IPS-NIHi11 (cell line): Measurements from ENCODE around the gene C1orf159.
A peak's percentile ranks its signal among the peaks of the same experiment; 100 is the strongest.
"Not testable (repeated sequence)": the region's sequence is repeated elsewhere in the genome, so short reads cannot be mapped to it uniquely, and the experiment has no call there.

ENCODE experiments used
- DNase-seq: peaks from one replicate; pipeline ENCODE4 v3.0.0; 2012; ENCODE audit warnings: mixed read lengths, low spot score

Gene C1orf159

DNA sequence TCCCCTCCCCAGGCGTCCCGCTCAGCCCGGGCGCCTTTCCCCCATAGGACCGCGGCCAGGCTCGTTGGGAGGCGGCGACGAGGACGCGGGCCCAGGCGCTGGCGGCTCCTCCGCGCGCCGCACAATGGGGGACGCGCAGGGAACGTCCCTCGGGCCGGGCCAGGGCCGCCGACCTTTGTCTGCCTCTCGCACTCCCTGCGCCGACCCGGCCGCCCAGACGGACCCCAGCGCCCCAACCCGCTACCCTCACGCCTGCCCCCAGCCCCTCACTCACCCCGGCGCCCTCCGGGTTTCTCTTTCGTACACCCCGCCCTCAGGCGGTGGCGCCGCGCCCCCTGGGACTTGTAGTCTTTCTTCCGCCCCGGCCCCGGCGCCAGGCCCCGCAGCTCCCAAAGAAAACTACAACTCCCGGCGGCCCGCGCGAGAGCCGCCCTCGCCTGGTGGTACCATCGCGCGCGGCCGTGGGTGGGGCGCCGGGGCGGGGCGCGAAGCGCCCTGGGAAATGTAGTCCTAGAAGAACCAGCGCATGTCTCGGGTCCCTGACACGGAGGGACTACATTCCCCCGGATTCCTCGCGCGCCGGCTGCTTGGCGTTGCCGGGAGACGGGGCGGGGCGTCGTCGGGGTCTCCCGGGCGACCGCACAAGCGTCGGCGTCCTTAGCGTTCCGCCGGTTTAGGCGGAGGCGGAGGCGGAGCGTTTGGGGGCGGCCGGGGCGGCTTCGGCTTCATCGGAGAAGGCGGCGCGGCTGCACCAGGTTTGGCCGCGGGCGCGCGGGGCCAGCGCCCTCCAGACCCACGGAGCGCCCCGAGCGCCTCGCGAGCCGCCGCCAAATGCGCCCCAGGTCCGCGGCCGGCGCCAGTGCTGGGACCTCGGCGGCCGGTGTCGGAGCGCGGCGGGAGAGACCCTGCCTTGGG lies at the start of gene C1orf159:
Gene C1orf159 (minus strand): TSS at position 304 of the 915 bp plus-strand sequence. CDS start 24,546 bp downstream, outside the sequence.
- DNase-seq = peak; percentile 99

DNA sequence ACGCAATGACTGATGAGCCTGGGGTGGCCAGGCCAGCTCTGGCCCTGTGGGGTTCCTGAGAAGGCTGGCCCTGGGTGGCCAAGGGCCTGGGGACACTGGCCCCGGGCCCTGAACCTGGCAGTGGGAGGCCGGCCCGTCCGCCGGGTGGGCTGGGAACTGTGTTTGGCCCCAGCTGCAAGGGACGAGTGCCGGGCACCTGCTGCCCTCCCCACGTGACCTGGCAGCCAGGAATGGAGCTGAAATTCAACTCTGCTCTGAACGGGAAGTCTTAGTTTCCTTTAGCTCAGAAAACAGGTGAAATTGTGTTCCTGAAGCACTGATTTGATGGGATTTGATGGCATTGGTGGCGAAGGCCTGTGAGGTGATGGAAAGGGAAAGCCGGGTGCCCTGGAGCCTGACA lies 49.6 kb upstream of the C1orf159 start:
- no peak for DNase-seq

DNA sequence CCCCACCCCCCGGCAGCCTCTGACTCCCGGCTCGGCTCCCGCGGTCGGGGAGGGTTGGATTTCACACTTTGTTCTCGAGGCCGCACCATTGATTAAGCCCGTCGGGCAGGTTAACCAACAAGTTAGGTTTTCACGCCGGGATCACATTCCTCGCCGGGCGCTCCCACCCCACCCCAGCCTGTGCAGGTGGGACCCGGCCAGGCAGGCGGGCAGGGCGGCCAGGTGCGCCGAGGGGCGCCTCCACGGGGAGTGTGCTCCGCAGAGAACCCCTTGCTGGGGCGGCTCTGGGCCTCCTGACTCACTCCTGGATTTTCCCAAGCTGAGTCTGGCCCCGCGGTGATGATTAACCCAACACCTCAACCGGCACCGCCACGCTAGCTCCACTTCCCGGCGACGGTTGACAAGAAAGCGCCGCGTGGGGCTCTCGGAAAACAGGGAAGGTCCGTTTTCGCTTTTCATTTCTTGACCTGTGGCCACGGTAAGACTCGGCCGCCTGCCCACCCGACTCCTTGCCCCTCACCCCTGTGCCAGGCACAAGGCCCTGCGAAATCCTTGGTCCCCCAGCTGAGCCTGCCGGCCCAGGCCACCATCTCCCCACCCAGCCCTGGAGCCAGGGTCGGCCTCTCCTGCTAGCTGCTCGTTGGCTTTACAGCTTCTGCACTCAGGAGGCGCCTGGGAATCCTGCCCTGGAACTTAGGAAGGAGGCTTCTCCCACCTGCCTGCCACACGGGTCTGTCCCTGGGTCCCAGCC lies 49.0 kb upstream of the C1orf159 start:
- DNase-seq = no peak

DNA sequence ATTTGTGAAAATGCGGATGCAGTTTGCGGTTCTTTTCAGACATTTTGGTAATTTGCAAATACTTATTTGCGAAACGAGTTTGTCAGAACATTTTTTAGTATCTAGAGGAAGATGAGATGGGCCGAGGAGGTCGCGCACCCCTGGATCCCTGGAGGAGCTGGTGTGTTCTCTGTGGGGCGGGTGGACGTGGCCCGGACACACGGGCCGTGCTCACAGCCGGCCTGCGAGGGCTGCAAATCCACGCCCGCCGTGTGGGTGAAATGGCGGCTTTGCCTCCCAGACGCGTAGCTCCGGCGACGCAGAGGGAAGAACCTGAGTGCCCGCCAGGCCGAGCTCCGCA lies 48.4 kb upstream of the C1orf159 start:
- DNase-seq = no peak

DNA sequence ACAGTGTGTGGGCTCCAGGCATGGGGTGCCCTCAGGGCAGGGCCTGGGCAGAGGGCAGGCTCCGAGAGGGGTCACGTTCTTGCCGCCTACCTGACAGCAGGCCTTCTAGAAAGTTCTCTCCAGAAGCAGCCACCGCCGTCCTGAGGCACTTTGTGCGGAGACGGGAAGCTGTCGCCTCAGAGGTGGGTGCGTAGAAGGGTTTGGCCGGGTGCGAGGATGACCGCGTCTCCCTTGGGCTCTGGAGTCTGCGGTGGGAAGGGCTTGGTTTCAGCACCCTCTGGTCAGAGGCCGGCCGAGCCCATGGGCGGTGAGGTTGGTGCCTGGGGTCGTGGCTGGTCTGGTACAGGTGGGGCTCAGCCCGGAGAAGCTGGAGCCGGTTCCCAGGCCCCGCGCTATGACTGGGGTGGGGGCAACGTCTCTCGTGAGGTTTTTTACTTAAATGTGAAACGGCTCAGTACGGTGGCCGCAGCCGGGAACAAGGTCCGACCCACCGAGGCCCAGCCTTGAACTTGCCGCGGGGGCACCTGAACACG lies 47.7 kb upstream of the C1orf159 start:
- no peak for DNase-seq

DNA sequence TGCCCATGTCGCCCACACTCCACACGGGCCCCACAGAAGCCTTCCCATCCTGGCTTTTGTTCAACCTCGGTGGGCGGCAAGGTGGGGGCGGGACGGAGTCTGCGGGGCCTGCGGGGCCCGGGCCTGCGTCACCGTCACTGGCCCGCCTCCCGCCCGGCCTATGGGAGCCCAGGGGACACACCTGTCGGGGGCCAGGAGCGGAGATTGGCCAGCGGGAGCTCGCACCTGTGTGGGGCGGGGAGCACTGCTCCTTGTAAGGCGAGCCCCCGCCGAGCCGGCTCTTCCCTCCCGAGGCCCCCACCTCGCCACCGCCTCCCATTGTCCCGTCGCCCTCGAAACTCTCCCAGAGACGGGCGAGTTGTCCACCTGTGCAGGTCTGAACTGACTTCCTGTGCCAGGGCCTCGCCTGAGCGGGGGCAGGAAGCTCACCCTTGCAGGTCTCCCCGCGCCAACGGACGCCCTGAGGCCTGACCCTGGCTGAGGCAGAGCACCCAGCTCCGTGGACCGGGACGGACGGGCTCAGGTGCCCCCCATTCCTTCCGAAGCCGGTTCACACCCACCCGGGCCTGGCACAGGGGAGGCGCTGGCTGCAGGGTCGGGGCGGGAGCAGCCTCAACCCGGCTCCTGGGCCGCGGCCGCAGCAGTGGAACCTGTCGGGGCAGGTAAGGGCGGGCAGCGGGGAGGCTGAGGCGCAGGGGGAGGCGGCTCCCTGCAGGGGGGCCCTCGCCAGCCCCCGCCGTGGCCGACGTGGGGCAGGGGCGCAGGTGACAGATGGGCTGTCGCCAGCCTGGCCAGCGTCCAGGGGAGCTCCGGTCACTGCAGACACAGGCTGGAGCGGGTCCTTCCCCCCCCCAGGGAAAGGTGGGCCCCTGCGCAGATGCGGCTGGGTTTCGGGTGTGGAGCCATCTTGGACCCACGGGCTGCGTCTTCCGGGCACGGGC lies 47.0 kb upstream of the C1orf159 start:
- peak; percentile 77 for DNase-seq

DNA sequence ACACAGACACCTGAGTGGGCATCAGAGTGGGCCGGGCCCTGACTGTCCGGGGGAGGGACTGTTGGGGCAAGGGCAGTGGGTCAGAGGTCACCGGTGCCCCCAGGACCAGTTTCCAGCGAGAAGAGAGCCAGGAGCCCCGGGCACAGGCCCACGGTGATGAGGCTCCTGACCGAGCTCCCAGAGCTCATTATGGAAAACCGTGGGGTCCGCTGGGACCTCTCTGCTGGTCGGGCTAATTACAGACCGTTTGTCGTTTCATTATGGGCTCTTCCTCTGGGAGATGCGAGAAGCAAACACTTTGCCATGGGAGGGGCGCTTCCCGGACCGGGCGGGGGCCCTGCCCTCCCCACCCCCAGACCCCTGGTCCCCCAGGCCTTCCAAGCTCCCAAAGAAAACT lies 45.8 kb upstream of the C1orf159 start:
- no peak for DNase-seq

DNA sequence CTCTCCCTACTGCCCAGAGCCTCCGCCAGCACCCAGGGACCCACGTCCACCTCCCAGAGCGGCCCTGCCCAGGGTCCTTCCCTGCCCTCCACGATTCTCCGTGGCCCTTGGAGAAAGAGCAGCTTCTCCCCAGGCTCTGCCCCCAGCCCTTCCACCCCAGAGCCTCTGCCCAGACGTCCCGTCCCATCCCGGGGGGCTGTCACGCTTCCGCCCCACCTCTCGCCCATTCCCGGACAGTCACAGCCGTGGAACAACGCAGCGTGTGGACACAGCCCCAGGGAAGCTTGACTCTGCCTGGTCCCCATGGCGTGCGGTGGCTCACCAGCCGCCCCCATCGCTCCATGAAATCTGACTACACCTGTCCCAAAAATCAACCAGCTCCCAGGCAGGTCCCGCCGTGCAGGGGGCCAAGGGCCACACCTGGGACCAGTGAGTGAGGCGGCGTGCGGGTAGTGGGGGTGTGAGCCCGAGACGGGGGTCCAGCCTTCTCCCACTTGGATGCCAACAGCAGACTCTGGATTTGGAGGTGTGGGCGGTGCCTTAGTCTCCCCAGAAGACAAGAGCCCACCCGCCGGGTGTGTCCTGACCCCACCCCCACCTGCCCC lies 45.3 kb upstream of the C1orf159 start:
- no peak for DNase-seq

DNA sequence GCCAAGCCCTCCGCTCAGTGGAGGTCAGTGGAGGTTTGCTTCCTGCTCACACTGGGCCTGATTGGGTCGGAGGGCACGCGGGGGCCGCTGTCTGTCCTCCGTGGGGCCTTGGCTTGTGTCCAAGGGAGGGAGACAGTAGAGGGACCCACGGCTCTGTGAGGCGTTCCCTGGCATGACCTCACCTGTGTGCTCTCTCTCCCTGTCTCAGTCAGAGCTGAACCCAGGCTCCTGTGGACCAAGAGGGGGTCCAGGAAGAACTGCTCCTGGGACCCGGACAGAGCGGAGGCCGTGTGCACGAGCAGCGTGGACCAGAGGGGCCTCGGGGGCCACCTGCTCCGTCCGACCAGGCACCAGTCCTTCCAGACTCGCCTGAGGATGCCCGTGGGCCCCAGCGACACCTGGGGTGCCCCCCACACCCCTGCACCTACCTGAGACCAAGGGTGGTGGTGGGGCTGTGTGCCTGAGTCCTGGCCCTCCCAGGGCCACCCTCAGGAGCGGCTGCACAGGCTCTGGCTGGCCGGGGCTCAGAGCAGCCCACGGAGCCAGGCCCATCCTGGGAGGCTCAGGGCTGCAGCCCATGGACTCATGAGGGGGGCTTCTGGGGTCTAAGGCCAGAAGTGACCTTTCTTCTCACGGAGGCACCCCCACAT lies 44.5 kb upstream of the C1orf159 start:
- no peak for DNase-seq

DNA sequence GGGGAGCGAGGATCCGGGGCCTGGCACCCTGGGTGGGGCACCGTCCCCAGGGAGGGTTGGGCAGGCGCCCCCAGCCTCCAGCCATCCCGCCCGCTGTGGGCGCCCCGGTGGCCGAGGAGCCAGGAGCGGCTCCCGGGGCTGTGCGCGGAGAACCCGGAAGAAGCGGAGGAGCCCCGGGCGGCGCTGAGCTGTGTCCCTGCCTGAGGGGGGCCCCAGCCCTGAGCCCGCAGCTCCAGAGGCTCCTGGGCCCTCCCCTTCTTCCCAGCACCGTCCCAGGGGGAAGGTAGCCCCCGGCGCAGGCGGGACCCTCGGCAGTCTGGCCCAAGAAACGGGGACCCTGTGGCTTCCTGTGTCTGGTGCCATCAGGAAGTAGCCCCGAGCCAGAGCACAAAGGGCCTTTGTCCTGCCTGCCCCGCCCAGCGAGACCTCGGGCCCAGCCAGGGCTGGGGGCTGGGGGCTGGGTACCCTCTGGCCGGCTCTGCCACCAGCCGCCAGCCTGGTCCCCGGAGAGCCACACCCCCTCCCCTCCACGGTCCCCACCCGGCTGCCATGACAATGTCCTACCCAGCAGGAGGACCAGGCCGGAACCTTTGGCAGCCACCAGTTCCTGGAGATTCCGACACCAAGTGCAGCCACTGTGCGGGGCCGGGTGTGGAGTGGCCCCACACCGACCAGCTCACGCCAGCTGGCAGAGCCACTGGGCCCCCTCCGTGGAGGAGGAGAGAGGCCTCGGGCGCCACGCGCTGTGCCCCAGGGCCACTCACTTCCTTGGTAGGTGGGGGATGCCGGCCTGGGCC lies 42.2 kb upstream of the C1orf159 start:
- peak; percentile 81 for DNase-seq

DNA sequence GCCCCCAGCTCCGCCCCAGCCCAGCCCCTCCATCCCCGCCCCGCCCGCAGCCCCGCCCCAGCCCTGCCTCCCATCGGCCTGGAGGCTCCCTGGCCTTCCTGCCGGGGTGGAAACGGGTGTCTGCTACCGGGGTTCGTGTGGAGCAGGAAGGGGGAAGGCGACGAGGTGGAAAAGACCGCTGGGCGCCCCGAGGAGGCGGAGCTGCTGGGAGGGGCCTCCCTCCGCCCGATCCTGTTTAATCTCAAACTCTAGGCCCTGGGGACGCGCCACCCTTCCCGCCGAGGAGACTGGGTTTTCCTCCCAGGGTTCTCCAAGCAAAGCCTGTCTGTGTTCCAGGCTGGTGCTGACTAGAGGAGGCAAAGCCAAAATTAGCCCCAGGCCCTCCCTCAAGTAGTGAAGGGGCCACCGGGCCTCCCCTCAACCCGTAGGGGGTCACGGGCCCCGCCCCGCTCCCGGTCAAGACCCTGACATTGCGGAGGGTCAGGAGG lies 41.6 kb upstream of the C1orf159 start:
- DNase-seq = peak; percentile 95

DNA sequence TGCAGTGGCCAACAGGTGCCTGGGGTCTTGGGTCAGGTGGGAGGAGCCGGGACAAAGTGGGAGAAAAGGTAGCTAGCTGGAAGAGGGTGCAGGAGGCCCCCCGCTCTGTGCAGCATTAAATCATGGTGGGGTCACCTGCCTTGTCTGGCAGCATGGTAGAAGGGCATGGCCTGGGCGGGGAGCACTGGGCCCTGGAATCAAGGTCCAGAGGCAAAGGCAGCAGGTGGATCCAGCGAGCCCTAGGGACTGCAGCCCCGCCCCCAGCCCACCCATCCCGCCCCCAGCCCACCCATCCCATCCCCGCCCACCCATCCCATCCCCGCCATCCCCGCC lies 41.1 kb upstream of the C1orf159 start:
- peak; percentile 66 for DNase-seq

DNA sequence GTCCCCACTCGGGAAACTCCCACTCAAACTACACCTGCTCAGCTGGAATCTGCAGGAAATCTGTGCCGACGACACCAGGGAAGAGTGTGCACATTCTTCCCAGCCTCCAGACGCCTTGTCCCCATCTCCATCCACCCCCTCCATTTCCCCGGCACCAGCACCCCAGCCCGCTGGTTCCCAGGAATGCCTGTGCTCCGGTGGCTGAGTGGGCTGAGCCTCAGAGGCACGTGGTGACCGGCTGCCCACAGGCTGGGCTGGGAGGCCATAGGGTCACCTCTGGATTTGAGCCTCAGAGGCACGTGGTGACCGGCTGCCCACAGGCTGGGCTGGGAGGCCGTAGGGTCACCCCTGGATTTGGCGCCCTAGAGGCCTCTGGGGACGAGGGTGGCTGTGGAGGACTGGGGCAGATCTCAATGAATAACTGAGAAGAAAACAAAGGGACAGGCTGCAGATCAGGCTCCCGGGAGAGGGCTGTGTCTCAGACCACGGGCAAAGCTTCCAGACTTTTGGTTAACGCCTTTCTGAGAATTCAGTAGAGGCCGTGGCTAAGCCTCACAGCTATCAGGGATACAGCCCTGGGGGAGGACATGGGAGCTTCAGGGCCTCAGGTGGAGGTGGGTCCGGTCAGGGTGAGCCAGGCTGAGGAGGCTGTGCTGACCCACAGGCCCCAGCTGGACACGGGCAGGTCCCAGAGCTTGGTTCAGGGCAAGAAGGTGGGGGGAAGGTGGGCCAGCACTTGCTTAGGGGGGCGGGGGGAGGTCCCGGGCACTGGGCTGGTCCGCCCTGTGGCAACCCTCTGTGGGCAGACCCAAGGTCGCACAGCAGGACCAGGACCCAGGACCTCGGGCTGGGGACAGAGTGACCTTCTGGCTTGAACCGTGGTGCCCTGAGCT lies 40.5 kb upstream of the C1orf159 start:
- no peak for DNase-seq

DNA sequence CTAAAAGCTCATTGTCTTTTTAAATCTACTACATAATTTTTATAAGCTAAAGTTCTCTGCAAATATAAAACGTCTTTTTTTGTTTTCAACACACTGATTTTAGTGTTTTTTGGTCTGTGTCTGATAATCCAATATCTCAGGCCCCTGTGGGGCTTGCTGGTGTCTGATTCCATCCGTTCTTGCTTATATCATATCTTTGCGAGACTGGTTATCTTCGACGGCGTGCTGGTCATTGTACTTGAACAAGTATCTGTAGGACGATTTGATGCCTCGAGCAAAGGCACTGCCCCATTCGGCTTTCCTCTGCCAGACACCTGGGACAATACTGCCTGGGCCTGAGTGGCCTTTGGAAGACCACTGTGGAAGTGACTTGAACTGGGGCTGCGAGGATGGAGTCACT lies 39.4 kb upstream of the C1orf159 start:
- no peak for DNase-seq

DNA sequence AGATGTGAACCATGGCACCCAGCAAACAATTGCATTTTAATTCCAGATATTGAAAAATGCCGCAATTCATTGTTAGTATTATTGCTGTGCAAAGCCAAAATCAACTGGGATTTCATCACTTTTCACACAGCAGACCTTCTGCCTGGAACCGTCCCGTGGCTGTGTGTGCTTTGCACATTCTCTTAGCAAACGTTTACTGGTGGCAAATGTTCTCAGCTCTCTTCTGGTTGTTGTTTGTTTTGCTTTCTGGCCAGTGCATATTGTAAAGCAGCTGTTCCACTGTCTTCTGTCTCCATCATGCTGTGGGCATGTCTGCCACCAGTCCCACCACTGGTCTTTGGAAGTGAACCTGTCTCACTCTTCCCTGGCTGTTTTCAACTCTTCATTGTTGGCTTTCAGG lies 38.0 kb upstream of the C1orf159 start:
- DNase-seq = no peak

DNA sequence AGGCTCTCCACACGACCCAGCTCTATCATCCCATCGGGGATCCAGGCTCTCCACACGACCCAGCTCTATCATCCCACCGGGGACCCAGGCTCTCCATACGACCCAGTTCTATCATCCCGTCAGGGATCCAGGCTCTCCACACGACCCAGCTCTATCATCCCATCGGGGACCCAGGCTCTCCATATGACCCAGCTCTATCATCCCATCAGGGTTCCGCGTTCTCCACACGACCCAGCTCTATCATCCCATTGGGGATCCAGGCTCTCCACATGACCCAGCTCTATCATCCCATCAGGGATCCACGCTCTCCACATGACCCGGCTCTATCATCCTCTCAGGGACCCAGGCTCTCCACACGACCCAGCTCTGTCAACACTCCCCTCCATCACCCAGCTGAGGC lies 37.3 kb upstream of the C1orf159 start:
- DNase-seq = not testable (repeated sequence)

DNA sequence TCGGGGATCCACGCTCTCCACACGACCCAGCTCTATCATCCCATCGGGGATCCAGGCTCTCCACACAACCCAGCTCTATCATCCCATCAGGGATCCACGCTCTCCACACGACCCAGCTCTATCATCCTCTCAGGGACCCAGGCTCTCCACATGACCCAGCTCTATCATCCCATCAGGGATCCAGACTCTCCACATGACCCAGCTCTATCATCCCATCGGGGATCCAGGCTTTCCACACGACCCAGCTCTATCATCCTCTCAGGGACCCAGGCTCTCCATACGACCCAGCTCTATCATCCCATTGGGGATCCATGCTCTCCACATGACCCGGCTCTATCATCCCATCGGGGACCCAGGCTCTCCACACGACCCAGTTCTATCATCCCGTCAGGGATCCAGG lies 36.5 kb upstream of the C1orf159 start:
- DNase-seq = not testable (repeated sequence)

DNA sequence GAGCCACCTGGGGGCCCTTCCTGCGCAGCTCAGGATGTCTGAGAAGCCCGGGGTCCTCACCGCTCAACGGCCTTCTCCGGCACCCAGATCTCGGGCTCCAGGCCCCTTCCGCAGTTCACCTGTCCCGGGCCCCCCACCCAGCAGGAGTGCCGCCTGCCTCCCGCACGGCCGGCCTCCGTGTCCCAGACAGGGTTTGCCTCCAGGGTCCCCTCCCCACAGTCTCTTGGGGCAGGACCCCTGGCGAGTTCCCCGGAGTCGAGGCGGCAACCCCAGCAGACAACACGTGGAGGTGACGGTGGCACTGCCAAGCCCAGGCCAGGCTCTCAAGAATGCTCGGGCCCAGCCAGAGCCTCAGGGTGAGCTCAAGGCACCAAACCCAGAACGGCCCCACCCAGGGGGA lies 35.4 kb upstream of the C1orf159 start:
- no peak for DNase-seq

DNA sequence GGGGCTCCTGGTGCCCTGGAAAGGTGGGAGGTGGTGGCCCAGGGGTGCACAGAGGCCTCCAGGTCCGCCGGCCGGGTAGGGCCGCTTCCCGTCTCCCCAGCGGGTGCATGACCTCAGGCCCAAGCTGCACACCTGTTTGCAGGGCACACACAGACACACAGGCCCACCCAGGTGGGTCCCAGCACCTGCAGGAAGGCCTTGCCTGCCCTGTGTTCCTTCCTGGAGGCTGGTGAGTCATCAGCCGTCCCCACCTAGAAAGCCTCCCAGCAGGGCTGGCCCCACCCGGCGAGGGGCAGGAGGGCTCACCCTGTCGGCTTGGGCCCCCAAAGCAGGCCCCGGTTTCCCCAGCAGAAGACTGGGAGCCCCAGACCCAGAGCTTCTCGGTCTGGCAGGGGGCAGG lies 34.2 kb upstream of the C1orf159 start:
- no peak for DNase-seq
